ENCODE results near the gene ZNF608. TPM values are rescaled to one million over a fixed set of nuclear protein-coding genes. Genes with fewer than 3 reads are reported as not detected.

ZNF608 gene
- polyA plus RNA-seq, 1 donor (not counting 4 experiments of a cell fraction or from before 2014, with no cell fraction given) = 1.1 TPM

GRCh38 chr5:124782262-124782661 is 35.8 kb upstream of the ZNF608 start:
- no peaks in the 10 kb centered on the region for H3K79me2 ChIP-seq (ENCODE audit: control insufficient read depth, insufficient read depth, low read length)
- H3K9ac ChIP-seq (ENCODE audit: control insufficient read depth, extremely low read depth, insufficient read depth, low read length) = no peak overlapping the region
- dilution Hi-C loops (cut with MboI; ENCODE audit: extremely low pct_ligation_motif_present, low sequenced_read_pairs) = no loop called here
- H3K9me1 ChIP-seq (ENCODE audit: control insufficient read depth, extremely low read depth, insufficient read depth, low read length) = no peaks in the 10 kb centered on the region
- H3K36me3 ChIP-seq (ENCODE audit: control insufficient read depth in 2 of 2, extremely low read depth in 1 of 2, insufficient read depth in 2 of 2, low read length in 2 of 2) = no peaks in the 10 kb centered on the region
- H3K4me3 ChIP-seq (ENCODE audit: control insufficient read depth in 2 of 3, extremely low read depth in 1 of 3, insufficient read depth in 2 of 3, low read depth in 1 of 3, low read length in 3 of 3) = no peak overlapping the region
- DNase-seq (ENCODE audit: low read depth, low spot score) = no peak
- no peak for TF ChIP-seq EZH2 (IDR thresholded peaks at IDR 0.05; ENCODE audit: low read length)
- no peak for TF ChIP-seq CTCF (optimal IDR thresholded peaks at IDR 0.05 in 1 of 3, IDR thresholded peaks at IDR 0.05 in 1 of 3, conservative IDR thresholded peaks at IDR 0.05 in 1 of 3; ENCODE audit: extremely low read depth in 1 of 3, insufficient read depth in 2 of 3, low read length in 3 of 3)
- H3K4me2 ChIP-seq (ENCODE audit: control insufficient read depth, extremely low read depth, insufficient read depth, low read depth, low read length) = no peak overlapping the region
- no peaks in the 10 kb centered on the region for H3K4me1 ChIP-seq (ENCODE audit: control insufficient read depth, extremely low read depth, insufficient read depth, low read length)
- no peak overlapping the region for H2AFZ ChIP-seq (ENCODE audit: control insufficient read depth, low read length)
- no peak overlapping the region for H3K27ac ChIP-seq (ENCODE audit: control insufficient read depth, insufficient read depth, low read length)
- H4K20me1 ChIP-seq (ENCODE audit: control insufficient read depth, extremely low read depth, insufficient read depth, low read length) = no peaks in the 10 kb centered on the region
- FAIRE-seq = no peak
- no peaks in the 10 kb centered on the region for H3K27me3 ChIP-seq (ENCODE audit: control insufficient read depth, extremely low read depth, insufficient read depth, low read length)
- H3K9me3 ChIP-seq (ENCODE audit: control insufficient read depth, low read depth, low read length) = no peaks in the 10 kb centered on the region

GRCh38 chr5:124780011-124780410 is 33.6 kb upstream of the ZNF608 start:
- DNase-seq (ENCODE audit: low read depth, low spot score) (no peak), FAIRE-seq (no peak)
- Histone ChIP-seq H3K4me2 (ENCODE audit: control insufficient read depth, extremely low read depth, insufficient read depth, low read depth, low read length) (no peak overlapping the region), H3K4me3 (ENCODE audit: control insufficient read depth in 2 of 3, extremely low read depth in 1 of 3, insufficient read depth in 2 of 3, low read depth in 1 of 3, low read length in 3 of 3) (no peak overlapping the region), H3K36me3 (ENCODE audit: control insufficient read depth in 2 of 2, extremely low read depth in 1 of 2, insufficient read depth in 2 of 2, low read length in 2 of 2) (no peaks in the 10 kb centered on the region), H3K9ac (ENCODE audit: control insufficient read depth, extremely low read depth, insufficient read depth, low read length) (no peak overlapping the region), H2AFZ (ENCODE audit: control insufficient read depth, low read length) (no peak overlapping the region), H4K20me1 (ENCODE audit: control insufficient read depth, extremely low read depth, insufficient read depth, low read length) (no peaks in the 10 kb centered on the region), H3K27ac (ENCODE audit: control insufficient read depth, insufficient read depth, low read length) (no peak overlapping the region), H3K4me1 (ENCODE audit: control insufficient read depth, extremely low read depth, insufficient read depth, low read length) (no peaks in the 10 kb centered on the region), H3K9me3 (ENCODE audit: control insufficient read depth, low read depth, low read length) (no peaks in the 10 kb centered on the region), H3K9me1 (ENCODE audit: control insufficient read depth, extremely low read depth, insufficient read depth, low read length) (no peaks in the 10 kb centered on the region), H3K27me3 (ENCODE audit: control insufficient read depth, extremely low read depth, insufficient read depth, low read length) (no peaks in the 10 kb centered on the region), H3K79me2 (ENCODE audit: control insufficient read depth, insufficient read depth, low read length) (no peaks in the 10 kb centered on the region)
- TF ChIP-seq CTCF (optimal IDR thresholded peaks at IDR 0.05 in 1 of 3, IDR thresholded peaks at IDR 0.05 in 1 of 3, conservative IDR thresholded peaks at IDR 0.05 in 1 of 3; ENCODE audit: extremely low read depth in 1 of 3, insufficient read depth in 2 of 3, low read length in 3 of 3) = no peak
- no peak for TF ChIP-seq EZH2 (IDR thresholded peaks at IDR 0.05; ENCODE audit: low read length)
- dilution Hi-C loops (cut with MboI; ENCODE audit: extremely low pct_ligation_motif_present, low sequenced_read_pairs) = no loop called here
